ENCODE measurements around the gene FADS3. TPM values are rescaled to one million over a fixed set of nuclear protein-coding genes. Genes with fewer than 3 reads are reported as not detected.

Gene FADS3
- total and polyA plus RNA-seq, 2 donors (not counting 1 experiment from before 2014, with no cell fraction given), result 225 to 256 TPM

DNA sequence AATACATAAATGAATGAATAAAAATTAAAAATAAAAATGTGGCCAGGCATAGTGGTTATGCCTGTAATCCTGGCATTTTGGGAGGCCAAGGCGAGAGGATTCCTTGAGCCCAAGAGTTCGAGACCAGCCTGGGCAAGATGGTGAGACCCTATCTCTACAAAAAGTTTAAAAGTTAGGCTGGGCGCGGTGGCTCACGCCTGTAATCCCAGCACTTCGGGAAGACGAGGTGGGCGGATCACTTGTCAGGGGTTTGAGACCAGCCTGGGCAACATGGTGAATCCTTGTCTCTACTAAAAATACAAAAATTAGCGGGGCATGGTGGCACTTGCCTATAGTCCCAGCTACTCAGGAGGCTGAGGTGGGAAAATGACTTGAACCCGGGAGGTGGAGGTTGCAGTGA, 49.1 kb upstream of the FADS3 start:
- Histone ChIP-seq H3K27me3 (replicated peaks in 1 of 4; ENCODE audit: control extremely low read depth in 1 of 4, control insufficient read depth in 3 of 4, insufficient read depth in 4 of 4, low read length in 3 of 4) (peaks cover 0 to 6% (median 2%) of the 10 kb centered on the region in 4 experiments), H3K4me2 (replicated peaks; ENCODE audit: low read depth, low read length, poor library complexity, severe bottlenecking) (no peak overlapping the region), H2AFZ (ENCODE audit: insufficient read depth, low read depth, low read length, poor library complexity, severe bottlenecking) (no peak overlapping the region), H3K4me1 (ENCODE audit: control insufficient read depth in 2 of 2, insufficient read depth in 2 of 2, low read length in 2 of 2) (no peaks in the 10 kb centered on the region), H3K9me3 (ENCODE audit: control extremely low read depth in 1 of 3, control insufficient read depth in 2 of 3, insufficient read depth in 1 of 3, low read length in 2 of 3) (peaks cover 0 to 17% (median 7%) of the 10 kb centered on the region in 3 donors), H3K9ac (ENCODE audit: low read length) (no peak overlapping the region), H3K4me3 (ENCODE audit: control extremely low read depth in 1 of 5, extremely low read depth in 1 of 5, insufficient read depth in 1 of 5, low read depth in 2 of 5, low read length in 4 of 5) (no peak overlapping the region), H3K36me3 (replicated peaks in 1 of 2; ENCODE audit: control extremely low read depth in 1 of 2, control insufficient read depth in 1 of 2, extremely low read depth in 1 of 2, insufficient read depth in 2 of 2, low read length in 1 of 2) (no peaks in the 10 kb centered on the region), H3K27ac (ENCODE audit: low read length in 2 of 2) (no peak overlapping the region), H4K20me1 (ENCODE audit: control insufficient read depth, insufficient read depth, low read length, poor library complexity, severe bottlenecking) (no peaks in the 10 kb centered on the region), H3K79me2 (ENCODE audit: control insufficient read depth, insufficient read depth, low read length) (no peaks in the 10 kb centered on the region)
- intact Hi-C loops (cut with micrococcal nuclease), result no loop called here
- no peaks in the 10 kb centered on the region for H3K4me1 Mint-ChIP-seq
- ATAC-seq (ENCODE audit: low read depth) (no peak), DNase-seq (no peak)
- ChIA-PET CTCF (interaction anchor here (1.3 to 2.3 kb wide), 3 partner anchors 41 to 141 kb away, joined by 4 to 8 read pairs (median 5); no protein-coding TSS in a partner anchor), POLR2A (no interaction called here)
- H3K27me3 Mint-ChIP-seq, result peaks cover 22% of the 10 kb centered on the region
- 90% methylated on average over 9 of the region's 10 CpGs for WGBS (ENCODE audit: insufficient coverage)
- TF ChIP-seq EZH2 (IDR thresholded peaks at IDR 0.05; ENCODE audit: borderline replicate concordance, insufficient read depth, low read depth, low read length, poor library complexity, severe bottlenecking), result no peak
- TF ChIP-seq, protein P1, sequence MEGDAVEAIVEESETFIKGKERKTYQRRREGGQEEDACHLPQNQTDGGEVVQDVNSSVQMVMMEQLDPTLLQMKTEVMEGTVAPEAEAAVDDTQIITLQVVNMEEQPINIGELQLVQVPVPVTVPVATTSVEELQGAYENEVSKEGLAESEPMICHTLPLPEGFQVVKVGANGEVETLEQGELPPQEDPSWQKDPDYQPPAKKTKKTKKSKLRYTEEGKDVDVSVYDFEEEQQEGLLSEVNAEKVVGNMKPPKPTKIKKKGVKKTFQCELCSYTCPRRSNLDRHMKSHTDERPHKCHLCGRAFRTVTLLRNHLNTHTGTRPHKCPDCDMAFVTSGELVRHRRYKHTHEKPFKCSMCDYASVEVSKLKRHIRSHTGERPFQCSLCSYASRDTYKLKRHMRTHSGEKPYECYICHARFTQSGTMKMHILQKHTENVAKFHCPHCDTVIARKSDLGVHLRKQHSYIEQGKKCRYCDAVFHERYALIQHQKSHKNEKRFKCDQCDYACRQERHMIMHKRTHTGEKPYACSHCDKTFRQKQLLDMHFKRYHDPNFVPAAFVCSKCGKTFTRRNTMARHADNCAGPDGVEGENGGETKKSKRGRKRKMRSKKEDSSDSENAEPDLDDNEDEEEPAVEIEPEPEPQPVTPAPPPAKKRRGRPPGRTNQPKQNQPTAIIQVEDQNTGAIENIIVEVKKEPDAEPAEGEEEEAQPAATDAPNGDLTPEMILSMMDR (IDR thresholded peaks at IDR 0.05), result no peak
- H3K4me3 Mint-ChIP-seq, result no peak overlapping the region
- H3K27ac Mint-ChIP-seq, result no peak overlapping the region
- H3K9me3 Mint-ChIP-seq (ENCODE audit: insufficient read depth), result peaks cover 4% of the 10 kb centered on the region

DNA sequence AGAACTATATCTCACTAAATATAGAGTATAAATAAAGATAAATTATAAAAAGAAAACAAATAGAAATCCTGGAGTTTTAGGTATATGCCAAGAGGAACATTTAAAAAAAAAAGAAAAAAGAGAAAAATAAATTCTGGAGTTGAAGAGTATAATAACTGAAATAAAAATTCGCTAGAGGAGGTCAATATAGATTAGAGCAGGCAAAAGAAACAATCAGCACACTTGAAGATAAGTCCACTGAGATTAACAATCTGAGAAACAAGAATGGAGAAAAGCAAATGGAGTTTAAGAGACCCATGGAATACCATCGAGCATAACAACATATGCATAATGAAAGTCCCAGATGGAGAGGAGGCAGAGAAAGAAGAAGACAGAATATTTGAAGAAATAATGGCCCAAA, 44.5 kb upstream of the FADS3 start:
- DNase-seq (no peak), ATAC-seq (ENCODE audit: low read depth) (no peak)
- no peaks in the 10 kb centered on the region for H4K20me1 ChIP-seq (ENCODE audit: control insufficient read depth, insufficient read depth, low read length, poor library complexity, severe bottlenecking)
- no peak overlapping the region for H3K9ac ChIP-seq (ENCODE audit: low read length)
- no peak overlapping the region for H3K27ac ChIP-seq (ENCODE audit: low read length in 2 of 2)
- WGBS (ENCODE audit: insufficient coverage), result no CpG with 5 or more reads among the region's 2 CpGs
- H3K9me3 ChIP-seq (ENCODE audit: control extremely low read depth in 1 of 3, control insufficient read depth in 2 of 3, insufficient read depth in 1 of 3, low read length in 2 of 3), result peaks cover 0 to 29% (median 12%) of the 10 kb centered on the region in 3 donors
- H3K9me3 Mint-ChIP-seq (ENCODE audit: insufficient read depth), result peaks cover 4% of the 10 kb centered on the region
- H3K4me1 Mint-ChIP-seq, result no peaks in the 10 kb centered on the region
- no peak overlapping the region for H3K27ac Mint-ChIP-seq
- CTCF ChIA-PET, result interaction anchor here (1.0 to 2.9 kb wide), 4 partner anchors 12 to 146 kb away, joined by 3 to 15 read pairs (median 9); no protein-coding TSS in a partner anchor
- no peaks in the 10 kb centered on the region for H3K36me3 ChIP-seq (replicated peaks in 1 of 2; ENCODE audit: control extremely low read depth in 1 of 2, control insufficient read depth in 1 of 2, extremely low read depth in 1 of 2, insufficient read depth in 2 of 2, low read length in 1 of 2)
- no peak overlapping the region for H3K4me3 Mint-ChIP-seq
- intact Hi-C loops (cut with micrococcal nuclease), result no loop called here
- no peak for TF ChIP-seq EZH2 (IDR thresholded peaks at IDR 0.05; ENCODE audit: borderline replicate concordance, insufficient read depth, low read depth, low read length, poor library complexity, severe bottlenecking)
- TF ChIP-seq, protein P1 (IDR thresholded peaks at IDR 0.05), result no peak
- no peaks in the 10 kb centered on the region for H3K79me2 ChIP-seq (ENCODE audit: control insufficient read depth, insufficient read depth, low read length)
- POLR2A ChIA-PET, result no interaction called here
- H3K27me3 Mint-ChIP-seq, result peaks cover 40% of the 10 kb centered on the region
- H3K4me1 ChIP-seq (ENCODE audit: control insufficient read depth in 2 of 2, insufficient read depth in 2 of 2, low read length in 2 of 2), result no peaks in the 10 kb centered on the region
- H3K4me2 ChIP-seq (replicated peaks; ENCODE audit: low read depth, low read length, poor library complexity, severe bottlenecking), result no peak overlapping the region
- peaks cover 0 to 13% (median 5%) of the 10 kb centered on the region in 4 experiments for H3K27me3 ChIP-seq (replicated peaks in 1 of 4; ENCODE audit: control extremely low read depth in 1 of 4, control insufficient read depth in 3 of 4, insufficient read depth in 4 of 4, low read length in 3 of 4)
- no peak overlapping the region for H3K4me3 ChIP-seq (ENCODE audit: control extremely low read depth in 1 of 5, extremely low read depth in 1 of 5, insufficient read depth in 1 of 5, low read depth in 2 of 5, low read length in 4 of 5)
- no peak overlapping the region for H2AFZ ChIP-seq (ENCODE audit: insufficient read depth, low read depth, low read length, poor library complexity, severe bottlenecking)
